ENCODE measurements around the gene ANKMY1.

Gene ANKMY1

DNA sequence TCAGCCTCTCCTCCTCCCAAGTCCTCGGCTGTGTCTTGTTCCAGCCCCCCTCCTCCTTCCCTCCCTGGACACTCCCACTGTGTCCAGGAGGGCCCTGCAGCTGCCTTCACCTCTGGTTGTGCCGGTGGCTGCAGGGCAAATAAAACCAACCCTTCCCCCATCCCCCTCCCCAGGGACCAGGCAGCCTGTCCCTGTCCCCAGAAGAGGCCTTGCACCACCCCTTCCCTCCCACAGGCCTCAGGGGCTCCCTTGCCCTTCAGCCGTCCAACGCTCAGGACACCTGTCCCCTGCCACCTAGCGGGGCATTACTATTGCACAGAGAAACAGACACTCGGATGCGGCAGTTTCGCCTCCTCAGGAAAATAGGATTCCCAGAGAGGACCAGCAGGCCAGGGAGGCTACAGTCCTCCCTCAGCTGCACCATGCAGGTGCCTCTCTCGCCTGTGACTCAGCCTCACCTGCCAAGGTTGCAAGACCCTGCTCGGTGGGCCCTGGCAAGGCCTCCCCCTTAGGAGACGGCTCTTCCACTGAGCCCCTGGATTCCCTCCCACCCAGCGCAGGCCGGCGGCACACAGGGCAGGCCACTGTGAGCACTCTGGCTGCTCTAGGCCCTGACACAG is 127.8 kb downstream of the ANKMY1 start:
- H4K20me1 ChIP-seq (ENCODE audit: insufficient read depth): no peaks in the 10 kb centered on the region
- no peak overlapping the region for H3K9ac ChIP-seq
- no peak overlapping the region for H3K4me3 ChIP-seq (IDR thresholded peaks at IDR 0.05; ENCODE audit: insufficient read depth, low read depth, low read length)
- H2AFZ ChIP-seq (ENCODE audit: low read depth): no peak overlapping the region
- no peaks in the 10 kb centered on the region for H3K79me2 ChIP-seq (ENCODE audit: insufficient read depth, low read depth)
- no peaks in the 10 kb centered on the region for H3K4me1 ChIP-seq (ENCODE audit: low read depth, poor library complexity, severe bottlenecking)
- no peaks in the 10 kb centered on the region for H3K36me3 ChIP-seq (ENCODE audit: insufficient read depth)
- no peak overlapping the region for H3K27ac ChIP-seq
- no peak overlapping the region for H3K4me2 ChIP-seq
- TF ChIP-seq, protein P1, sequence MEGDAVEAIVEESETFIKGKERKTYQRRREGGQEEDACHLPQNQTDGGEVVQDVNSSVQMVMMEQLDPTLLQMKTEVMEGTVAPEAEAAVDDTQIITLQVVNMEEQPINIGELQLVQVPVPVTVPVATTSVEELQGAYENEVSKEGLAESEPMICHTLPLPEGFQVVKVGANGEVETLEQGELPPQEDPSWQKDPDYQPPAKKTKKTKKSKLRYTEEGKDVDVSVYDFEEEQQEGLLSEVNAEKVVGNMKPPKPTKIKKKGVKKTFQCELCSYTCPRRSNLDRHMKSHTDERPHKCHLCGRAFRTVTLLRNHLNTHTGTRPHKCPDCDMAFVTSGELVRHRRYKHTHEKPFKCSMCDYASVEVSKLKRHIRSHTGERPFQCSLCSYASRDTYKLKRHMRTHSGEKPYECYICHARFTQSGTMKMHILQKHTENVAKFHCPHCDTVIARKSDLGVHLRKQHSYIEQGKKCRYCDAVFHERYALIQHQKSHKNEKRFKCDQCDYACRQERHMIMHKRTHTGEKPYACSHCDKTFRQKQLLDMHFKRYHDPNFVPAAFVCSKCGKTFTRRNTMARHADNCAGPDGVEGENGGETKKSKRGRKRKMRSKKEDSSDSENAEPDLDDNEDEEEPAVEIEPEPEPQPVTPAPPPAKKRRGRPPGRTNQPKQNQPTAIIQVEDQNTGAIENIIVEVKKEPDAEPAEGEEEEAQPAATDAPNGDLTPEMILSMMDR (conservative IDR thresholded peaks at IDR 0.05; ENCODE audit: low read depth, low read length): no peak
- H3K27me3 ChIP-seq (ENCODE audit: insufficient read depth, low read depth): peaks cover 27% of the 10 kb centered on the region; the same call in 1 of the 2 replicates
